Activated gamma-delta T cell treated with Interleukin-2 at 50 U/mL for 16 hours (primary cell): ENCODE data around the gene OPCML.

Source experiments
- DNase-seq: peaks from one replicate; pipeline ENCODE4 v3.0.0-alpha.2; 2020

Gene OPCML

GRCh38 chr11:132772703-132773545 is 759.4 kb downstream of the OPCML start:
- no peak for DNase-seq

DNA sequence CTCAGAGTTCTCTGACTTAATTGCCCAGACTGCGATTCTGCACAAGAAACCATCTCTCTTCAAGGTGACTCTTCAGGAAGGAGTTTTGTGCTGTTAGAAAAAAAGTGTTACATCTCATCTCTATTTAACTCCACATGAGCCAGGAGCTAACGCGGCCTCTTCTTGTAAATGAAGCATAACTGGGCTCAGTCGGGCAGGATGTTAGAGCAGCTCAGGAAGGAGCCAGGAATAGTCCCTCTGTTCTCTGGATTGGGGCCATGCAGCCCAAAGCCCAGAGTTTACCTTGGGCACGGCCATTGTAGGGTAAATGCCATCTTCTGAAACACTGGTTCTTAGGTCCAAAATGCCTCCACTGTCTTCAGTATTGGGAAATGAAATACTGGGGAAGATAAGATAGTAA is 760.6 kb downstream of the OPCML start:
- DNase-seq = no peak

DNA sequence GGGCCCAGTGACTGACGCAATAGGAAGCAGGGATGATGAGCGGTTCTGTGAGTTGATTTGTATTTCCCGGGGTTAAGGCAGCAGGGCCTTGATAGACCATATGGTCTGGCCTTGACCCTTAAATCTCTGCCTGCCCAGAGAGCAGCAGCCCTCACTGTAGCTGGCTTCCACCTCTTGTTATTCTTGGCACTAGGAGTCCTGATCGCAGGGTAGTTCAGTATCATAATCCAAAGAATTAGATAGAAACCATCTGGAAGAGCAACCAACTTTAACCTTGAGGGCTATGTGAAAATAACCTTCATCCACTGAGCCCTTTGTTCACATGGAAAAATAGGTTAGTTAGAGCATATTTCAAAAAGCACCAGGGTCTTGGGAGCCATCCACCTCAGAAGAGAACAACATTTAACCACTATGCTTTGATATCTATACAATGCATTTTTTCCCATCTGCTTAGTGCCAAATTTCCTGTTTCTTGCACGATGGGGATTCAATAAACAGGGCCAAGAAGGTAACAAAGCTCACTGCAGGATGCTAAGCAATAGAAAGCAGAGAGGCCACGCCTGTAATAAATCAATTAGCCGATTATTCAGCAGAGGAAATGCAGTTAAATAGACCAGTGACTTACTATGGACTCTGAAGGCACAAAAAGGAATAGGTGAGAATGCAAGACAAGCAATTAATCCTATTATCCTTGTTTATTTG is 761.3 kb downstream of the OPCML start:
- no peak for DNase-seq

- DNase-seq = no peak
Measured at GRCh38 chr11:132763503-132763902, 768.8 kb downstream of the OPCML start.

DNA sequence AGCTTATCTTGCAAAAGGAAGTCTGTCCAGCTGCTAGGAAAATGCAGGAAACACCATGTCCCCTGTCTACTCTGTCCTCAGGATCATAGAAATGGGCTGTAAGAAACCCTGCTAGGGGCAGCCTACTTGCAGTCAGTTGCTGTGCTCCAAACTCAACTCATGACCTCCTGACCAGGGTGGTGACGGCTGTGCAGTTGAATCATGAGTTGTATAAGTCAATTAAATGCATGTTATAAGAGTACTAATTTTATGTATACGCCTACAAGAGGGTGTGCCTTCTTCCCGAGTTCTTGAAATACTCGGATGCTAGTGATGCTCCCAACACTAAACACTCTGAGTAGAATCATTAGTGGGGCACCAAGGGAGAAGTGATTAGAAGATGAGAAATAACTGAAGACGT is 776.4 kb downstream of the OPCML start:
- no peak for DNase-seq

DNA sequence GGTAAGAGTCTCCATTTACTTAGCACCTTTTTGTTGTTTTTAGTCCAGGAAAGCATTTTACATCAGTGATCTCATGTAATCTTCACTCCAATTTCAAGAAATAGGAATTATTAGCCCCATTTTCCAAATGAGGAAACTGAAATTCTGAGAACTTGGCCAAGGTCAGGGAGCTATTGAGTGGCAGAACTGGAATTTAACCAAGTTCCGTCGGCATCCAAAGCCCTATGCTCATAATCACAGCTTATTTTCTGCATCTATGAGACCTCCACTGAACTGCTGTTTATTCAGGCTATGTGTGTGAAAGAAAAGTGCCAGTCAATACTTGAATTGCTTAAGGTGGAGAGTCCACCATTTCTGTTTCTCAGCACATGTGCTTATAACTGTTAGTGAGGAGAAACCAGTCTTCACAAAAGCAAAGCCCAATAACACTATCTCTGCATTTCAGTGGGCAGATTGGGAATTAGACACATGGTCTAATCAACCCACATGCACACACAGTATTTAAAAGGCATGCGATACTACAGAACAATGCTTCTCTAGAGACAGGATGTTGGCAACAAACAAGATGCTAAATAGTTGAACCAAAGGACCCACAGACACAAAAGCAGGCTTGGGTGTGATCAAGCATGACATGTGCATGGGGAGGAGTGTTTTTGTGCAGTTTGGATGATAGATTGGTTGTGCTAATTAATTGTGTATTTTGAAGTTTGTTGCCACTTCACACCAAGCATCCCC is 780.6 kb downstream of the OPCML start:
- DNase-seq = no peak

GRCh38 chr11:132746305-132746704 is 786.0 kb downstream of the OPCML start:
- DNase-seq = no peak

DNA sequence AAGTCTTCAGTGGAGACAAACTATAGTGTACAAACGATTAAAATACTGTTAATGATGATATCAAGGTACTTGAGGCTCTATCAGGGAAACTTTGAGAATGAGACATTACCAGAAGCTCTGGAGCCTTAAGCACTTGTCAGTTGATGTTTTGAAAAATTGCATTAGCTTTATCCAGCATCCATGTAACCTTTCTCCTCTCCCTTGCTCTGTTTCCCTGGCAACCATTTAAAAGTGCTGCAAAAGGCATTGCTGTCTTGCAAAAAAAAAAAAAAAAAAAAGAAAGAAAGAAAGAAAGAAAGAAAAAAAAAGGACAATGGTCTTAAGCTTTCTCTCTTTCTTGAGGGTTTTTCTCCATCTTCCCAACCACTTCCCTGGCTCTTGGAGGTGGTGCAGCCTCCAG is 787.0 kb downstream of the OPCML start:
- no peak for DNase-seq

DNA sequence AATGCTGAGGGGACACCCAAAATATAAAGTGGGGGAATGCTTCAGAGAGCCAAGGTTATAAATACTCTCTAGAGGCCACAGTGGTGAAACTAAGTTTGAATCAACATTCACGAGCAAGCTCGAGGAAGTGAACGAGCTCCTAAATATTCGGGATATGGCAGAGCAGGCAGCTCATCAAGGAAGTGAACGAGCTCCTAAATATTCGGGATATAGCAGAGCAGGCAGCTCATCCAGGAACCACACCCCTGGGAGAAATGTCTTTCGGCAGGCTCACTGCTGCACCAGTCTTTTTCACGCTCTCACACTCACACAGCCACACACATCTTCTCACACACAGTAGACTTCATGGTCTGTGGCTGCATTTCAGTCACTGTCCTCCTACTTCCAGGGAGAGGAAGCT is 787.5 kb downstream of the OPCML start:
- no peak for DNase-seq

GRCh38 chr11:132743601-132744000 is 788.7 kb downstream of the OPCML start:
- no peak for DNase-seq

DNA sequence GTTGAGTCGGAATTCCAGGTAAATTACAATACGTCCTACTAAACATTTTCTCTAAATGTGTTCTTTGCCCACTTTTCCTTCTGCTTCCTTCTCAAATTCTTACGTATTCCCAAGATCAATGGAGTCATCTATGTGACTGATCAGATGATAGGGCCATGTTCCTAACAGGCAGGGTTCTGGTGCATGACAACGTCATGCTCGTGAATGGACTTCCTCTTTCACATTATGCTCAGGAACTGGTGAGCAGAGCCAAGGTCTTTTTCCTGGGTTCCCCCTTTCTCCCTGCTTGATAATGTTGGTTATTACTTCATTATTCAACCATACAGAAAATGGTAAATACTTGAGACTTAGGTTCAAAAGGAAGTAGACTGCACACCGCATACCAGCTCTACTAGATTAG is 789.4 kb downstream of the OPCML start:
- no peak for DNase-seq

- no peak for DNase-seq
Measured at GRCh38 chr11:132734217-132734616, 798.1 kb downstream of the OPCML start.

DNA sequence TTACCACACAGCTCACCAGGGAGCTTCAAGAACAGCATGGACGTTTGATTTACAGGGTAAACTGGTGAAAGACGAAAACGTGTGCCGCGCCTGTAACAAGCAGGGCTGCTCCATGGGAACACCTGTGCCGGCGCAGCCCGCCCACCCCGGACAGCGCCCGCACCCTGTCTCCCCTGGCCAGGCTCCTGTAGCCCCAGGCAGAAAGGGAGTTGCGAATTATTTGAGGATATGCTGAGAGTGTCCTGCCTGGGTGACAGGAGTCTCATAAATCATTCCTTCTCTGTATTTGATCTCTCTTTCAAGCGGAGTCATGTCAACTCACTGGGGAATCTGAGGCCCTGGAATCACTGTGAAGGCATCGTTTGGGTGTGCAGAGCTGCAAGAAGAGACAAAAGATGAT is 804.3 kb downstream of the OPCML start:
- DNase-seq = no peak

DNA sequence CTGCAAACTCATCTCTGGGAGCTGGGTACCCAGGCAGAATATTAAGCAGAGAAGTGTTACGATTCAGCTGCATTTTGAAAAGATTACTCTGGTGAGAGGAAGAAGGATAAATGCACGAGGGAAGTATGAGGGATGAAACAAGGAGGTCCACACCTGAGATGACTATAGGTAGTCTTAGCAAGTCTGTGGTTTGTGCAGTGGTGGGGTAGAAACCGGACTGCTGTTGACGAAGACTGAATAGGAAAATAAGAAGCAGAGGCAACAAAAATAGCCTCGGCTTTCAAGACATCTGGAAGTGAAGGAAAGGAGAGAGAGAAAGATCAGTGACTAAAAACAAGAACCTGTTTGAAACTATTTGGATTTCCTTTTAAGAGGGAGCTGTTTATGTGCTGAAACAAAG is 810.8 kb downstream of the OPCML start:
- no peak for DNase-seq

DNA sequence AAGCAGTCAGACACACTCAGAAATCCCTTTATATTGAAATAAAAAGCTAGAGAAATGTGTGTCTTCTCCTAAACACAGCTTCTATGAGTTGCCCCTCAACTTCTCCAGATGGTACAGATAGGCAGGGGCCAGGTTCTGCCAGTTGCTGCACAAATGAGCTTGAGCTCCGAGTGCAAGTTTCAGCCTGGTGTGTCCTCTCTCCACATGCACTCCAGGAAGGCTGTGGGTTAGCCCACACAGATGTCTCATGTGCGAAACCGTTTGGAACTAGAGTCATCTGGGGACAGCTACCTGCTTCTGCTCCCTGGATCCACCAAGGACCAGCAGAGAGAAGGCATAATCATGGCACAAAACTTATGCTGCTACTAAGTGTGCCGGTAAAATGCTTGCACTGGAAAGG is 812.6 kb downstream of the OPCML start:
- DNase-seq = no peak

- peak; percentile 40 for DNase-seq
Measured at GRCh38 chr11:132718711-132719671, 813.3 kb downstream of the OPCML start.

DNA sequence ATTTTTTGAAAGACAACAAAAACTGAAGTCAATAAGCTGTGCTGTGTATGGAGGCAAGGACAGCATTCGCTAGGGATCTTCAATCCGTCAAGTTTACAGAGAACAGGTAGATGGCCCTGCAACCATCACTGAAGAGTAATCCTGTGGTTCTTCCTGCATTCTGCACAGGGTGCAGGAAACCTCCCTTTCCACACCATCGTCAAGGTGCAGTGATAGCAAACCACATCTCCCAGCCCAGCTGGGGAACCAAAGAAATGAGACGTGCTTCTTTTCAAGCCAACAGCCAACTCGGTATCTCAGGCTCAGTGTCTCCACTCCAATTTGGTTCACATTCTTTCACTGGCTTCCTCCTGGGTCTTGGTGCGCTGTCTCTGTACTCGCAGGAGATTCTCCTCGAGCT is 814.5 kb downstream of the OPCML start:
- no peak for DNase-seq

DNA sequence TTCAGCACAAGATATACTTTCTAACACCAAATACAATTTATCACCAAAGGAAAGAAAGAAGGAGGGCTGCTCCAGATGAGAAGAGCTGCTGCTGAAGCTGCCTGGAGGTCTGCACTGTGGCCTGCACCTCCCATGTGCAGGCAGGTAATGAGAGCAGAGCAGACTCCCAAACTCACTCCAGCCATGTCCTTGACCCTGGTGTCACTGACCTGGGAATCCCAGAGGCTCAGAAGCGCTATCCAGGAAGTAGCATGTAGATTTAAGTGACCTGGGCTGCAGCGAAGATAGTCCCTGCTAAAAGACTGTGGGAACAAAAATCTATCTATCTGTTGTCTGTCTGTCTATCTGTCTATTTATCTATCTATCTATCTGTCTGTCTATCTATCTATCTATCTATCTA is 816.3 kb downstream of the OPCML start:
- no peak for DNase-seq

DNA sequence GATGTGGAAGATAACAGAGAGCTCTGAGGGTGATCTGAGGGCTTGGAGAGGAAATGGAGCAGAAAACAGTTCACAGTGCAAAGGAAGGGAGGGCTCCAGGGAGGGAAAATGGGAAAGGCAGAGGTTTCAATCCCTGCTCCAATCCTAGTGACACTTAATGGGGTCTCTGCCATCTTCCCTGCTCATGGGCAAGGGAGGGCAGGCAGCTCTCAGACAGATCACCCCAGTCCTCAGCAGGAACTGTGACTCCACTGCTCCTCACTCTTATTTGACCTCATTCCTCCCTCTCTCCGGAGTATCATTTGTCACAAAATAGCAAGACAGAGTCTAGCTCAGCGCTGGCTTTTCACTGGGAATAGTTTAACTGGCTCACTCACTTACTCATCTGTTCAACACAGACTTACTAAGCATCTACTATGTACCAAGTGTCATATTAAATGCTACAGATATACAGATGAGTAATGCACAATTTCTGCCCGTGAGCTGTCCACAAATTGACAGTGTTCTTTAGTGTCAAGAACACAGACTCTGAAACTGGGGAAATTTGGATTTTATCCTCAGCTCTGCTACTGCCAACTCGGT is 817.4 kb downstream of the OPCML start:
- no peak for DNase-seq

DNA sequence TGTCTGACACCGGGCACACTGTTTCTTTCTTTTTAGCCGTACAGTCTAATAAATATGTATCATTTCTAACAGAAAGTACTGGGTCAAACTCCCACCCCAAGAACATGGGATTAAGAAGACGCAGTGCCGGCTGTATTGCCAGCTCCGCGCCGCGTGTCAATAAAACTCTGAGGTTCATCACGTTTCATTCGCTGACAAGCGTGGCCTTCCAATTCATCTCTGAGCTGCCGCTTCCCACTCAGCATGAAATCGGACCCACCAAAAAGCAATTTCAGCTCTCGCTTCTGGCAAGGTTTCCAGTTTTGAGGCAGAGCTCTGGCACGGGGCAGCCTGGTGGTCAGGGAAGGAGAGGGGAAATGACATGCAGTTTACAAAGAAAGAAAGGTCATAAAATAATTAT is 819.8 kb downstream of the OPCML start:
- no peak for DNase-seq

GRCh38 chr11:132704781-132705375 is 827.4 kb downstream of the OPCML start:
- no peak for DNase-seq

- DNase-seq = no peak
Measured at GRCh38 chr11:132692891-132693290, 839.4 kb downstream of the OPCML start.
